Measurements from ENCODE around the gene RAC3. TPM values are rescaled to one million over a fixed set of nuclear protein-coding genes. Genes with fewer than 3 reads are reported as not detected.

Gene RAC3
- total and polyA plus RNA-seq, 2 of the 8 experiments (the other 6 are each of a cell fraction or from before 2014, with no cell fraction given): 177 to 299 TPM

- TF ChIP-seq KDM1A (IDR thresholded peaks at IDR 0.05; ENCODE audit: borderline replicate concordance, low read length): no peak
- no peak for TF ChIP-seq TCF12 (IDR thresholded peaks at IDR 0.05; ENCODE audit: low read depth, low read length)
- no peak for TF ChIP-seq ATF3 (IDR thresholded peaks at IDR 0.05; ENCODE audit: insufficient read depth, low read depth, low read length)
- no peak for TF ChIP-seq GTF2F1 (IDR thresholded peaks at IDR 0.05; ENCODE audit: borderline replicate concordance, low read depth, low read length)
- TF ChIP-seq SUZ12 (IDR thresholded peaks at IDR 0.05; ENCODE audit: low read length): no peak
- TF ChIP-seq TAF7 (optimal IDR thresholded peaks at IDR 0.05; ENCODE audit: borderline replicate concordance, low read depth, low read length): no peak
These were observed 32.2 kb downstream of the RAC3 start (continued) for GRCh38 chr17:82063424-82064415.

Measured in H1 (cell line).